HG03108 (cell line): ENCODE data around the gene STX16.

Experiments used
- ATAC-seq: cut with Tn5 transposase; IDR thresholded peaks from one replicate; pipeline ENCODE4 v1.9.1; 2021; ENCODE audit warnings: moderate library complexity; ENCODE audit not compliant: unreplicated experiment

Gene STX16

GRCh38 chr20:58650776-58651558 is at the start of gene STX16:
Gene STX16, plus strand, starts transcription at chr20:58651283. Its CDS starts 724 bp downstream, at chr20:58652007.
- ATAC-seq = peak; percentile 64

- no peak for ATAC-seq
Observed at GRCh38 chr20:58602124-58602523, 49.0 kb upstream of the STX16 start.

- ATAC-seq = no peak
Observed at GRCh38 chr20:58603721-58604120, 47.4 kb upstream of the STX16 start.

- ATAC-seq = no peak
Observed at GRCh38 chr20:58604128-58604881, 46.8 kb upstream of the STX16 start.

- ATAC-seq = no peak
Observed at GRCh38 chr20:58605292-58606065, 45.6 kb upstream of the STX16 start.

GRCh38 chr20:58606184-58606583 is 44.9 kb upstream of the STX16 start:
- ATAC-seq = no peak

GRCh38 chr20:58608096-58608840 is 42.8 kb upstream of the STX16 start:
- no peak for ATAC-seq

- ATAC-seq = no peak
Observed at GRCh38 chr20:58609026-58609425, 42.1 kb upstream of the STX16 start.

- no peak for ATAC-seq
Observed at GRCh38 chr20:58610071-58610800, 40.8 kb upstream of the STX16 start.

GRCh38 chr20:58610811-58611210 is 40.3 kb upstream of the STX16 start:
- ATAC-seq = no peak

- no peak for ATAC-seq
Observed at GRCh38 chr20:58611236-58612030, 39.6 kb upstream of the STX16 start.

GRCh38 chr20:58612121-58612691 is 38.9 kb upstream of the STX16 start:
- ATAC-seq = no peak

- no peak for ATAC-seq
Observed at GRCh38 chr20:58613061-58613854, 37.8 kb upstream of the STX16 start.

GRCh38 chr20:58614366-58614765 is 36.7 kb upstream of the STX16 start:
- no peak for ATAC-seq

- ATAC-seq = no peak
Observed at GRCh38 chr20:58614984-58615760, 35.9 kb upstream of the STX16 start.

GRCh38 chr20:58616411-58616810 is 34.7 kb upstream of the STX16 start:
- ATAC-seq = no peak

GRCh38 chr20:58617158-58617557 is 33.9 kb upstream of the STX16 start:
- ATAC-seq = no peak
